Subcutaneous abdominal adipose tissue (tissue), 5 donors: ENCODE results near the gene THRB.

Experiments used
- H3K27ac ChIP-seq: one replicate; pipeline ENCODE4 v1.7.0; 2013; ENCODE audit warnings: low read depth, mild to moderate bottlenecking, inconsistent platforms, low read length, moderate library complexity
- H3K27me3 ChIP-seq, 5 donors: one replicate each; pipeline ENCODE4 v1.7.0; 2013; ENCODE audit warnings: low read length in 5 of 5, inconsistent platforms in 1 of 5; ENCODE audit not compliant: control insufficient read depth in 5 of 5, insufficient read depth in 4 of 5
- H3K36me3 ChIP-seq, 5 donors: one replicate each; pipeline ENCODE4 v1.7.0; 2013; ENCODE audit warnings: low read length in 5 of 5; ENCODE audit not compliant: control insufficient read depth in 5 of 5, insufficient read depth in 5 of 5
- H3K4me1 ChIP-seq, 5 donors: one replicate each; pipeline ENCODE4 v1.7.0; 2013; ENCODE audit warnings: low read length in 5 of 5, mild to moderate bottlenecking in 3 of 5, moderate library complexity in 1 of 5; ENCODE audit not compliant: control insufficient read depth in 5 of 5, insufficient read depth in 5 of 5
- H3K4me3 ChIP-seq, 5 donors: one replicate each; pipeline ENCODE4 v1.7.0; 2013; ENCODE audit warnings: low read length in 5 of 5, low read depth in 1 of 5
- H3K9ac ChIP-seq, 5 donors: one replicate each; pipeline ENCODE4 v1.7.0; 2013; ENCODE audit warnings: low read length in 5 of 5, mild to moderate bottlenecking in 4 of 5, moderate library complexity in 3 of 5
- H3K9me3 ChIP-seq, 5 donors: one replicate each; pipeline ENCODE4 v1.7.0; 2013; ENCODE audit warnings: low read length in 5 of 5; ENCODE audit not compliant: control insufficient read depth in 5 of 5
- donor health status: healthy.
- donor health status: healthy.
- donor health status: healthy.
- donor health status: healthy.
- donor health status: healthy.

Gene THRB

GRCh38 chr3:24388159-24388558, 106.5 kb downstream of the THRB start:
- Histone ChIP-seq H3K27me3 (no peaks in the 10 kb centered on the region), H3K9me3 (no peaks in the 10 kb centered on the region), H3K36me3 (no peaks in the 10 kb centered on the region), H3K4me1 (peaks cover 5 to 36% (median 26%) of the 10 kb centered on the region in 5 donors), H3K4me3 (no peak overlapping the region), H3K27ac (no peak overlapping the region), H3K9ac (no peak overlapping the region)

GRCh38 chr3:24387493-24387892, 107.2 kb downstream of the THRB start:
- no peaks in the 10 kb centered on the region for H3K27me3 ChIP-seq
- H3K4me1 ChIP-seq, result peaks cover 5 to 36% (median 26%) of the 10 kb centered on the region in 5 donors
- H3K27ac ChIP-seq, result no peak overlapping the region
- no peak overlapping the region for H3K4me3 ChIP-seq
- no peaks in the 10 kb centered on the region for H3K9me3 ChIP-seq
- no peak overlapping the region for H3K9ac ChIP-seq
- no peaks in the 10 kb centered on the region for H3K36me3 ChIP-seq

- Histone ChIP-seq H3K4me3 (no peak overlapping the region), H3K27me3 (no peaks in the 10 kb centered on the region), H3K9ac (no peak overlapping the region), H3K27ac (no peak overlapping the region), H3K9me3 (no peaks in the 10 kb centered on the region), H3K4me1 (peaks cover 5 to 36% (median 26%) of the 10 kb centered on the region in 5 donors), H3K36me3 (no peaks in the 10 kb centered on the region)
These were observed 107.7 kb downstream of the THRB start for GRCh38 chr3:24387000-24387399.

- no peaks in the 10 kb centered on the region for H3K9me3 ChIP-seq
- H3K4me1 ChIP-seq, result peaks cover 5 to 36% (median 26%) of the 10 kb centered on the region in 5 donors
- no peaks in the 10 kb centered on the region for H3K27me3 ChIP-seq
- H3K4me3 ChIP-seq, result no peak overlapping the region
- no peak overlapping the region for H3K27ac ChIP-seq
- no peak overlapping the region for H3K9ac ChIP-seq
- no peaks in the 10 kb centered on the region for H3K36me3 ChIP-seq
These were observed 108.2 kb downstream of the THRB start for GRCh38 chr3:24386458-24386857.

- Histone ChIP-seq H3K9me3 (no peaks in the 10 kb centered on the region), H3K27ac (no peak overlapping the region), H3K9ac (no peak overlapping the region), H3K4me3 (no peak overlapping the region), H3K4me1 (peaks cover 5 to 29% (median 25%) of the 10 kb centered on the region in 5 donors), H3K36me3 (no peaks in the 10 kb centered on the region), H3K27me3 (no peaks in the 10 kb centered on the region)
These were observed 109.5 kb downstream of the THRB start for GRCh38 chr3:24385012-24385615.

GRCh38 chr3:24382647-24383046, 112.0 kb downstream of the THRB start:
- no peak overlapping the region for H3K27ac ChIP-seq
- no peaks in the 10 kb centered on the region for H3K36me3 ChIP-seq
- H3K27me3 ChIP-seq, result no peaks in the 10 kb centered on the region
- H3K4me1 ChIP-seq, result peaks cover 3 to 6% (median 4%) of the 10 kb centered on the region in 5 donors
- H3K9me3 ChIP-seq, result no peaks in the 10 kb centered on the region
- H3K9ac ChIP-seq, result no peak overlapping the region
- no peak overlapping the region for H3K4me3 ChIP-seq

- no peak overlapping the region for H3K27ac ChIP-seq
- H3K4me1 ChIP-seq, result peaks cover 0 to 6% (median 0%) of the 10 kb centered on the region in 5 donors
- H3K9me3 ChIP-seq, result no peaks in the 10 kb centered on the region
- H3K4me3 ChIP-seq, result no peak overlapping the region
- H3K36me3 ChIP-seq, result no peaks in the 10 kb centered on the region
- no peak overlapping the region for H3K9ac ChIP-seq
- H3K27me3 ChIP-seq, result no peaks in the 10 kb centered on the region
These were observed 114.7 kb downstream of the THRB start for GRCh38 chr3:24379936-24380335.

GRCh38 chr3:24378313-24378712, 116.3 kb downstream of the THRB start:
- Histone ChIP-seq H3K27ac (no peak overlapping the region), H3K9me3 (no peaks in the 10 kb centered on the region), H3K4me1 (peaks cover 0 to 6% (median 0%) of the 10 kb centered on the region in 5 donors), H3K36me3 (no peaks in the 10 kb centered on the region), H3K9ac (no peak overlapping the region), H3K4me3 (no peak overlapping the region), H3K27me3 (no peaks in the 10 kb centered on the region)

- Histone ChIP-seq H3K27me3 (no peaks in the 10 kb centered on the region), H3K27ac (no peak overlapping the region), H3K9me3 (no peaks in the 10 kb centered on the region), H3K9ac (no peak overlapping the region), H3K4me3 (no peak overlapping the region), H3K36me3 (no peaks in the 10 kb centered on the region), H3K4me1 (peaks cover 0 to 10% (median 0%) of the 10 kb centered on the region in 5 donors)
These were observed 117.2 kb downstream of the THRB start for GRCh38 chr3:24377218-24377993.

GRCh38 chr3:24375947-24376384, 118.7 kb downstream of the THRB start:
- H3K27me3 ChIP-seq, result no peaks in the 10 kb centered on the region
- no peak overlapping the region for H3K4me3 ChIP-seq
- peaks cover 0 to 10% (median 0%) of the 10 kb centered on the region in 5 donors for H3K4me1 ChIP-seq
- no peaks in the 10 kb centered on the region for H3K36me3 ChIP-seq
- no peak overlapping the region for H3K9ac ChIP-seq
- no peak overlapping the region for H3K27ac ChIP-seq
- H3K9me3 ChIP-seq, result no peaks in the 10 kb centered on the region
